Keratinocyte (primary cell): ENCODE measurements around the gene RGS6. TPM values are rescaled to one million over a fixed set of nuclear protein-coding genes. Genes with fewer than 3 reads are reported as not detected.
A peak's percentile ranks its signal among the peaks of the same experiment; 100 is the strongest.

Source experiments
- DNase-seq: peaks from one replicate; pipeline ENCODE4 v3.0.0-alpha.2; 2011; ENCODE audit warnings: low read depth, missing footprints, low spot score
- FAIRE-seq: peaks from 2 replicates; lab custom pipeline; 2011; peaks lifted over from hg19 to GRCh38; lab: Jason Lieb, UNC
- H2AFZ ChIP-seq: 2 replicates; pipeline ENCODE4 v1.6.0; 2012; ENCODE audit warnings: low read length, control low read depth, inconsistent platforms; ENCODE audit not compliant: control insufficient read depth
- H3K27ac ChIP-seq: 2 replicates; pipeline ENCODE4 v1.5.1; 2011; ENCODE audit warnings: low read length; ENCODE audit not compliant: control insufficient read depth, insufficient read depth
- H3K27me3 ChIP-seq: 3 replicates; pipeline ENCODE4 v1.6.0; 2011; ENCODE audit warnings: low read length; ENCODE audit not compliant: control insufficient read depth, insufficient read depth; ENCODE audit errors: extremely low read depth
- H3K36me3 ChIP-seq, 2 experiments: 2 replicates in 1 of 2; 3 replicates in 1 of 2; pipeline ENCODE4 v1.5.1; 2011; ENCODE audit warnings: low read length in 2 of 2, mild to moderate bottlenecking in 1 of 2; ENCODE audit not compliant: control insufficient read depth in 2 of 2, insufficient read depth in 2 of 2; ENCODE audit errors: extremely low read depth in 1 of 2
- H3K4me1 ChIP-seq: 3 replicates; pipeline ENCODE4 v1.5.1; 2011; ENCODE audit warnings: low read length; ENCODE audit not compliant: control insufficient read depth, insufficient read depth; ENCODE audit errors: extremely low read depth
- H3K4me2 ChIP-seq: 3 replicates; pipeline ENCODE4 v1.6.0; 2011; ENCODE audit warnings: low read depth, low read length; ENCODE audit not compliant: control insufficient read depth, insufficient read depth; ENCODE audit errors: extremely low read depth
- H3K4me3 ChIP-seq, 3 experiments: fragments of 200-600 bp in 1 of 3; sonication (generic) in 1 of 3; 2 replicates in 2 of 3; 3 replicates in 1 of 3; pipeline ENCODE4 v1.5.1; 2011 to 2016; ENCODE audit warnings: low read length in 3 of 3, mild to moderate bottlenecking in 3 of 3, control low read depth in 2 of 3, inconsistent platforms in 1 of 3, low read depth in 1 of 3, mixed read lengths in 1 of 3, mixed run types in 1 of 3, moderate library complexity in 1 of 3; ENCODE audit not compliant: control insufficient read depth in 2 of 3, insufficient read depth in 2 of 3; ENCODE audit errors: extremely low read depth in 1 of 3
- H3K79me2 ChIP-seq: 2 replicates; pipeline ENCODE4 v1.6.0; 2012; ENCODE audit warnings: low read length; ENCODE audit not compliant: control insufficient read depth, insufficient read depth
- H3K9ac ChIP-seq: 3 replicates; pipeline ENCODE4 v1.6.0; 2011; ENCODE audit warnings: low read length; ENCODE audit not compliant: control insufficient read depth, insufficient read depth; ENCODE audit errors: extremely low read depth
- H3K9me1 ChIP-seq: 3 replicates; pipeline ENCODE4 v1.6.0; 2011; ENCODE audit warnings: low read length; ENCODE audit not compliant: control insufficient read depth, insufficient read depth; ENCODE audit errors: extremely low read depth
- H3K9me3 ChIP-seq: 2 replicates; pipeline ENCODE4 v1.5.1; 2012; ENCODE audit warnings: low read depth, low read length; ENCODE audit not compliant: control insufficient read depth
- H4K20me1 ChIP-seq: 3 replicates; pipeline ENCODE4 v1.6.0; 2011; ENCODE audit warnings: low read length; ENCODE audit not compliant: control insufficient read depth, insufficient read depth; ENCODE audit errors: extremely low read depth
- EZH2 ChIP-seq: IDR thresholded peaks from one replicate; pipeline ENCODE4 v1.6.1; 2012; ENCODE audit warnings: inconsistent platforms, mild to moderate bottlenecking, low read length, moderate library complexity
- dilution Hi-C: fragments of 300-500 bp; cut with MboI; formaldehyde crosslinking; loops from one replicate; pipeline ENCODE4 v1.7.0; 2020; ENCODE audit warnings: low sequenced_read_pairs; ENCODE audit not compliant: extremely low pct_ligation_motif_present
- polyA plus RNA-seq, 5 experiments: library from polyadenylated mRNA; depleted of rRNA in 3 of 5; stranded (reverse) in 3 of 5; stranded (forward) in 1 of 5; unstranded in 1 of 5; fragments of >200 nt; gene quantifications; 1 replicate in 1 of 5; 2 replicates in 3 of 5; 3 replicates in 1 of 5; pipeline versions ENCODE4 v1.2.1 to v1.2.3, GENCODE V29; 2011 to 2012; ENCODE audit warnings: missing spikeins in 2 of 5, low read depth in 1 of 5, low replicate concordance in 1 of 5
- TF ChIP-seq, protein P1 (sequence below), 3 experiments: IDR thresholded peaks in 1 of 3; conservative IDR thresholded peaks in 1 of 3; optimal IDR thresholded peaks in 1 of 3; 2 replicates in 2 of 3; 3 replicates in 1 of 3; pipeline versions ENCODE3 to v1.5.1; 2011; ENCODE audit warnings: low read length in 3 of 3, mild to moderate bottlenecking in 3 of 3, moderate library complexity in 2 of 3, control low read depth in 1 of 3, inconsistent platforms in 1 of 3; ENCODE audit not compliant: insufficient read depth in 2 of 3; ENCODE audit errors: extremely low read depth in 1 of 3

RGS6 gene
- polyA plus RNA-seq, 1 donor (not counting 4 experiments of a cell fraction or from before 2014, with no cell fraction given): not detected

DNA sequence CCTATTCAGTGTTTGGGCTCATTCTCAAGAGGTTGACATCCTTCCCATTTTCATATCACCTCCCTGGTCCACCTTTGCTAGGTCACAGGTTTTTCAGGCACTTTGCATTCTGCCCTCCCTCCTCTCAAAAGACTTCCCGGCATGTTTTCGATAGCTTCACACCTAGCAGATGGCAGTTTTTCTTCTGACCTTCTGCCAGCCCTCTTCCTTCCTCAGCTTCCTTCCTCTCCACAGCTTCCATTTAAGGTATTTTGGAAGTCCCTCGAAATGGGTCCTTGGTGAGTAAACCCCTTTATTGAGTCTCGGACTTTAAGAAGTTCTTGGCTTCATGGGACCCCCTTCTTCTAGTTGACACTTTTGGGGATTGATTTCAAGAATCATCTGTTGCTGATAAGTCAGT lies 358.0 kb downstream of the RGS6 start:
- FAIRE-seq (no peak), DNase-seq (no peak)
- TF ChIP-seq EZH2: no peak
- TF ChIP-seq, protein P1, sequence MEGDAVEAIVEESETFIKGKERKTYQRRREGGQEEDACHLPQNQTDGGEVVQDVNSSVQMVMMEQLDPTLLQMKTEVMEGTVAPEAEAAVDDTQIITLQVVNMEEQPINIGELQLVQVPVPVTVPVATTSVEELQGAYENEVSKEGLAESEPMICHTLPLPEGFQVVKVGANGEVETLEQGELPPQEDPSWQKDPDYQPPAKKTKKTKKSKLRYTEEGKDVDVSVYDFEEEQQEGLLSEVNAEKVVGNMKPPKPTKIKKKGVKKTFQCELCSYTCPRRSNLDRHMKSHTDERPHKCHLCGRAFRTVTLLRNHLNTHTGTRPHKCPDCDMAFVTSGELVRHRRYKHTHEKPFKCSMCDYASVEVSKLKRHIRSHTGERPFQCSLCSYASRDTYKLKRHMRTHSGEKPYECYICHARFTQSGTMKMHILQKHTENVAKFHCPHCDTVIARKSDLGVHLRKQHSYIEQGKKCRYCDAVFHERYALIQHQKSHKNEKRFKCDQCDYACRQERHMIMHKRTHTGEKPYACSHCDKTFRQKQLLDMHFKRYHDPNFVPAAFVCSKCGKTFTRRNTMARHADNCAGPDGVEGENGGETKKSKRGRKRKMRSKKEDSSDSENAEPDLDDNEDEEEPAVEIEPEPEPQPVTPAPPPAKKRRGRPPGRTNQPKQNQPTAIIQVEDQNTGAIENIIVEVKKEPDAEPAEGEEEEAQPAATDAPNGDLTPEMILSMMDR (optimal IDR thresholded peaks at IDR 0.05 in 1 of 3, IDR thresholded peaks at IDR 0.05 in 1 of 3, conservative IDR thresholded peaks at IDR 0.05 in 1 of 3; ENCODE audit: extremely low read depth in 1 of 3, insufficient read depth in 2 of 3, low read length in 3 of 3): no peak
- no peak overlapping the region for H3K9ac ChIP-seq
- no peak overlapping the region for H3K27ac ChIP-seq
- H3K9me1 ChIP-seq: no peaks in the 10 kb centered on the region
- H3K79me2 ChIP-seq: no peaks in the 10 kb centered on the region
- no peaks in the 10 kb centered on the region for H3K36me3 ChIP-seq
- no peak overlapping the region for H3K4me3 ChIP-seq
- H4K20me1 ChIP-seq: no peaks in the 10 kb centered on the region
- dilution Hi-C loops: no loop called here
- no peaks in the 10 kb centered on the region for H3K4me1 ChIP-seq
- no peak overlapping the region for H3K4me2 ChIP-seq
- no peak overlapping the region for H2AFZ ChIP-seq
- no peaks in the 10 kb centered on the region for H3K9me3 ChIP-seq
- no peaks in the 10 kb centered on the region for H3K27me3 ChIP-seq

DNA sequence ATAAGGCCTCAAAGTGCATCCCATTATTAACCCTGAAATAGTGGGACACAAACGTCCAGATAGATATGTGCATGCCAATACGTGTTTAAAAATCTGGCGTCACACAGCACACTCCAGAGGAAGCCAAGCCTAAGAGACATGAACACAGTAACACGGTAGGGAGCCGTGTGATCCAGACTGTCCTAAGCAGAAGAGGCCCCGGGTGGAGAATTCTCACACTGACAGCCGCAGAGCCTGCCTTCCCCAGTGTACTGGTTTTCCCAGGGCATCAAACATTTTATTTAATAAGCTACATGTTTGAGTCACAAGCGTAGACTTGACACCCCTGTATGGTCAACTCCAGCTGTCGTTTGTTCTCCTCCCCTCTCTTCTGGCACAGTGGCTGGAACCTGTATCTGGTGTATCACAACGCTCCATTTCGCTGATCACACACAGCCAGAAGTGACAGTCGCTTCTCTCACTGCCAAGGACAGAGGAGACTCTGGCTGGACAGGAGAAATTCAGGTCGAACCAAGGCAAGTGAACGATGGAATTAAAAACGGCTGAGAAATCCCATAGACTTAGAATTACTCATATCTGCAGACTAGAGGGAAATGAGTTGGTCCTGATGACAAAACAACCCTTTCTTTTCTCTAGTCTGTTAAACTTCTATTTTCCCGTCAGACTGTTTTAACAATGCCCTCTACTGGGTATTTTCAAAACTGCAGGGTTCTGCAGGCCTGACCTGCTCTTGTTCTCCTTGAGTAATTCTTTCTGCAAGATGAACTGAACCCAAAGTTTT lies 359.9 kb downstream of the RGS6 start:
- no peak for FAIRE-seq
- H3K4me2 ChIP-seq: no peak overlapping the region
- no peak overlapping the region for H3K9ac ChIP-seq
- no peak overlapping the region for H2AFZ ChIP-seq
- H3K4me1 ChIP-seq: no peaks in the 10 kb centered on the region
- H4K20me1 ChIP-seq: no peaks in the 10 kb centered on the region
- TF ChIP-seq, protein P1 (optimal IDR thresholded peaks at IDR 0.05 in 1 of 3, IDR thresholded peaks at IDR 0.05 in 1 of 3, conservative IDR thresholded peaks at IDR 0.05 in 1 of 3; ENCODE audit: extremely low read depth in 1 of 3, insufficient read depth in 2 of 3, low read length in 3 of 3): peak in 2 of 3 experiments; percentile 24 to 46
- TF ChIP-seq EZH2: no peak
- no peaks in the 10 kb centered on the region for H3K79me2 ChIP-seq
- H3K9me1 ChIP-seq: no peaks in the 10 kb centered on the region
- DNase-seq: no peak
- H3K9me3 ChIP-seq: no peaks in the 10 kb centered on the region
- no peak overlapping the region for H3K27ac ChIP-seq
- no peak overlapping the region for H3K4me3 ChIP-seq
- H3K27me3 ChIP-seq: no peaks in the 10 kb centered on the region
- dilution Hi-C loops: no loop called here
- no peaks in the 10 kb centered on the region for H3K36me3 ChIP-seq
